Middle frontal gyrus (tissue), 1 donor: ENCODE measurements around the gene SYT17.

Experiments
- DNase-seq: peaks from one replicate; pipeline ENCODE4 v3.0.0-alpha.2; 2015; ENCODE audit warnings: low spot score; ENCODE audit errors: extremely low spot score

Gene SYT17

DNA sequence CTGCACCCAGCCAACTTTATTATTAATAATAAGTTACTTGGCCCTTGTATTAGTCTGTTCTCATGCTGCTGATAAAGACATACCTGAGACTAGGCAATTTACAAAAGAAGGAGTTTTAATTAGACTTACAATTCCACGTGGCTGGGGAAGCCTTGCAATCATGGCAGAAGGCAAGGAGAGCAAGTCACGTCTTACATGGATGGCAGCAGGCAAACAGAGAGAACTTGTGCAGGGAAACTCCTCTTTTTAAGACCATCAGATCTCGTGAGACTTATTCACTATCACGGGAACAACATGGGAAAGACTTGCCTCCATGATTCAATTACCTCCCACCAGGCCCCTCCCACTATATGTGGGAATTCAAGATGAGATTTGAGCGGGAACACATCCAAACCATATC is 47.7 kb downstream of the SYT17 start:
- DNase-seq, result no peak

DNA sequence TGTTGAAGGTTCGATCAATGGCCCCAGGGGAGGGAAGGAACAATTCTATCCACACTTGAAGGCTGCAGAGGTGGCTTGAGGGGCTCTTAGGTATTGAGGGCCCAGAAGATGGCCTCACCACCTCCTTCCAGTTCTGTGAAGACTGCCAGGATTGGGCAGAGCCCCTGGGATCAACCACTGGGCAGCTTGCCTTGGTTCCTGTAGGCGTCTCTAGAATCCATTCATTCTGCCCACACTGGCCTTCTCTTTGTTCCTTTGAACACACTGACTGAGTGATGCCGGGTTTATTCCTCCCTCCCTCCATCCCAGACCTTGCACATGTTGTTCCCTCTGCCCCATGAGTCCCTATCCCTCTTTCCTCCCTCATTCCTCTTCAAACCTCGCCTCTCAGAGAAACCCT is 50.5 kb downstream of the SYT17 start:
- DNase-seq, result no peak

DNA sequence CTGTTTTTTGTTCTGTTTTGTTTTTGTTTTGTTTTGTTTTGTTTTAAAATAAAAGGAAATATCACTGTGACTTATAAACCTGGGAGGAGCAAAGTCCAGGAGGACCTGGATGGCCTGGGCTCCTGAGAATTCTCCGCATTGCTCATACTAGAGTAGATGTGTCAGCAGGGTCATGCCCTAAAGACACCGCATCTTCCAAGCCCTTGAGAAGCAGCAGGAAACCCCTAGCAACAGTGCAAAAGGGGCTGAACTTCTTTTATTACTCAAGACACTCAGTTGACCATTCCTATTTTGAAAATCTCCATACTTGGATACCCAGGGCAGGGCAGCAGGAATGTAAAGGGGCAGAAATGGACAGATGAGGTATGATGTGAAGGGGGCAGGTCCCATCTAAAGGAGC is 51.8 kb downstream of the SYT17 start:
- no peak for DNase-seq

DNA sequence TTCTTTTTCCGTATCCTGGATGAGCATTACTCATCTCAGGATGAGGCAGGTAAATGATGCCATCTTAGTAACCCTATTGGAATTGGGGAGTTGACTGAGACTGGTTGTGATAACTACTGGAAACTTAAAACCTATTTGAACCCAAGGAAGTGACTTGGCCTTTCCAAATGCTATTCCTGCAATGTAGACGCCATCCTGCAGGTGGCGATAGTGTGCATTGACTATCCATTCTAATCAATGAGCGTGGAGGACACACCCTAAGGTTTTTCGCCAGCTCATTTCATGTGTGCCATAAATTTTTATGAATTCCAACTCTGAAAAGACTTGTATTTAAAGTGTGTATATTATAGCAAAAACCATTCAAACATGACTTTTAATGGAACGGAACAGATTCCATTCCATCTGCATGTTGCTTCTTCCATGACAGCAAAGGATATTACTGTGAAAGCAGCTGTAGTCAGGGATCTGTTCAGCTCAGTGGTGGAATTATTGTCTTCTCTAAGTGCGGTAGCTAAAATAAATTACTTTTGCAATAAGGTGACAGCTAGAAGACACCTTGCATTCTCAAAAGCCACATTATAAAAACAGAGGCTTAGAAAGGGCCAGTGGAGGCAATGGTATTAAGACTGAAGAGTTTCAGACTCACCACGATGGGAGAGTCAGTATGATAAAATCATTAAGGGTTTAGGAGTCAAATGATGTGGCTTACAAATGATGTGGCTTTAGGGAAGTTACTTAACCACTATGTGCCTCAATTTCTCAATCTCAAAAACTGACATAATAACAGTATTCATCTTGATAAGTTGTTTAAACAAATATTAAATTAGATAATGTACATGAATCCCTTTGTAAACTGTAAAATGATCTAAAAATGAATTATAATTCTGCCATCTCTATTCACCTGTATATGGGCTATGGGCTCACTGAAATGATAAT is 55.5 kb downstream of the SYT17 start:
- no peak for DNase-seq

DNA sequence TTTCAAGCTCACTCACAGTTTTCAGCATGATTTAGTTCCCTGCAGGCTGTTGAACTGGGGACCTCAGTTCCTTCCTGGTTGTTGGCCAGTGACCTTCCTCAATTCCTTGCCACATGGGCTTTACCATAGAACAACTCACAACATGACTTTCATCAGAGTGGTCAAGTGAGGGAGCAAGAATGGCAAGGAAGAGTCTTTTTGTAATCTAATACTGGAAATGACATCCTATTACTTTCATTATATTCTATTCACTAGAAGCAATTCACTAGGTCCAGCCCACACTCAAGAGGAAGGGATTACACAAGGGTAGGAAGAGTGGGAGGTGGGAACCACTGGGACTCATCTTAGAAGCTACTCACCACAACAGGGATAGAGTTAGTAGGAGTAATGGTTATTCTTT is 57.6 kb downstream of the SYT17 start:
- DNase-seq, result no peak

DNA sequence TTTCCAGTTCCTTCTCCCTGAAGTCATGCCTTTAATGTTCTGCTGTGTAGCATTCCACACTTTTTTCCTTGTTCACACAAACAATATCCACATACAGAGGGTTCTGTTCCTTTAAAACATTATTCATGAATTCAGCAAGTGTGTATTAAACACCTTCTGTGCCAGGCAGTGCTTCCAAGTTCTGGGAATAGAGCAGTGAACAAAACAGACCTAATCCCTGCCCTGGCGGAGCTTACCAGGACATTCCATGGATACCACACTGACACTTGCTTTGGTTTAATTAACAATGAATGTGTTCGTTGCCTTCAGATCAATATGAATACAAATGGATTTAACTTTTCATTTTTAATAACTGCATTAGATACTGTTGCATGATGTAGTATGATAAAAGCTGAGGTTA is 59.6 kb downstream of the SYT17 start:
- DNase-seq, result no peak

DNA sequence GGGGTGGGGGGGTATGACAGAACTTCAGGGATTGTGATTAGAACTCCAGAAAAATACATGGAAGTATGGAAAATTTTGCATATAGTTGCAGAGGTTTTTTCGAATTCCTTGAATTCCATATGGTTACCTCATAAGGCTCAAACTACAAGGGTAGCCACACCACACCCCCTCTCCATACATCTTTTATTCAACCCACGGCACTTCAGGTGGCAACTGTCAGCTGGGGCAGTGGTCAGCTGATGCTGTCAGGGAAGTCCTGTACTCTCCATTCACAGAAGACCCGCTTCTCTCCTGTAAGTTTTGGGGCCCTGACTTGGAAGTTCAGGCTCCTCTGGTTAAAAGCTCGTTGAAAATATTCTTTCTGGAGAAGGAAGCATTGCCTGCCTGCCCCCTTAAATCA is 60.0 kb downstream of the SYT17 start:
- no peak for DNase-seq

DNA sequence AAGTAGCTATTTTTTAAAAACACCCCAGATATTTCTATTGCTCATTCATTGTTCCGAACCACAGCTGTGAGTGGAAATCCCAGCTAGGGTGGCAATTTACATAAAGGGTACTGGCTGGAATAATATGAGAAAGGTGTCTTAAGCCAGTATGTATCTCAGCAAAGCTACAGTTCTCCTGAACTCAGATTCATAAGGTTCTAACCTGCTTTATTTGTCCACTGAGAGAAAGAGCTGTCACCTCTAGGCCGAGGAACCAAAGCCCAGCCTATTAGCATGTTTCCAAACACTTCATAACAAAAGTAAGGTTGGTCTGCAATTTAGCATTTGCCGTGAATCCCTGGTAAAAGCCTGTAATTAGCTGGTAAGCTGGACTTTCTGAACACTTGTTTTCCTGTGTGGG is 60.5 kb downstream of the SYT17 start:
- DNase-seq, result no peak

DNA sequence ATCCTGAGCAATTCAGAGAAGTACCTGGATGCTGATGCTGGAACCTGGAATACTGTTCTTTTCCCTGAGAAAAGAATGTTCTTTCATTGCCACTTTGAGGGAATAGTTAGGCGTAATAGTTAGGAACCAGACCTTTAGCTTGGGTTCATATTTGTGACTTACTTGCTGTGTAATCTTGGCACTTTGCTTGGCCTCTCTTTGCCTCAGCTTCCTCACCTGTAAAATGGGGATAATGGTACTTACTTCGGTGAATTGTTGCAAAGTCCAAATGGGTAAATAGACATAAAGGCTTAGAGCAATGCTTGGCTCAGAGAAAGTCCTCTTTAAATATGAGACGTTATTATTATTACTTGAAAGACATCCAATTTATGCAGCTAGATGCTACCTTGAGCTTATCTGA is 62.5 kb downstream of the SYT17 start:
- DNase-seq, result no peak

DNA sequence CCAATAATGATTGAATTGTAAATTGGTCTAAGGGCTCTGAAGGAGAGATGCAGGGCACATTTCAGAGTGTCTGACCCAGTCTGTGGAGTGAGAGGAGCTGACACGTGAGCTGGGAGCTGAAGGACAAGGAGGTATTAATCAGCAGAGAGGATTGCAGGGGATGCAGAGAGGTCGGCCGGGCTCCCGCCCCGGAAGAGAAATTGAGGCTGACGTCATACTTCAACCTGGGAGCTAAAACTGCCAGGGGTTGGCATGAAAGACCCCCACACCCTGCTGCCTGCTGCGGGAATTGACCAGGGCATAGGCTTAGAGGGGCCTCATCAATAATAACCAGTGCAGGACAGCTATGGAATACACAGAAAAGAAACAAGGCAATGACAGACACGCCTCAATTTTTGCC is 63.8 kb downstream of the SYT17 start:
- DNase-seq, result no peak

DNA sequence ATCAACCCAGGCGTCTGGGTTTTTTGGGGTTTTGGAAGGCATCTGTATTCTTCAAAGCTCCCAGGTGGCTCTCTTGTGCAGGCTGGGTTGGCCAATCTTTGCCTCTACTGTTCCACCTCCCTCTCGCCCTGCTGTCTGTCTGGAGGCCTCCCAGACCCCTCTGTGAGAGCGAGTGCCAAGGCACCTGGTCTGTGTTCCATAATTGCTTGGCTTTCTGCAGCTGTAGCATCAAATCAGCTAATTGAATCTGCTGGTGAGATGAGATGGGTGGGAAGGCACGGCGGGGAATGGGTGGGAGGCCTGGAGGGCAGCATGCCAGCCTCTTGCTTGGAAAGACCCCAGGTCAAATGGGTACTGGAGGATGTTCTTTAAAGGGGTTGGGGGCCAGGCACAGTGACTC is 64.9 kb downstream of the SYT17 start:
- DNase-seq, result no peak

DNA sequence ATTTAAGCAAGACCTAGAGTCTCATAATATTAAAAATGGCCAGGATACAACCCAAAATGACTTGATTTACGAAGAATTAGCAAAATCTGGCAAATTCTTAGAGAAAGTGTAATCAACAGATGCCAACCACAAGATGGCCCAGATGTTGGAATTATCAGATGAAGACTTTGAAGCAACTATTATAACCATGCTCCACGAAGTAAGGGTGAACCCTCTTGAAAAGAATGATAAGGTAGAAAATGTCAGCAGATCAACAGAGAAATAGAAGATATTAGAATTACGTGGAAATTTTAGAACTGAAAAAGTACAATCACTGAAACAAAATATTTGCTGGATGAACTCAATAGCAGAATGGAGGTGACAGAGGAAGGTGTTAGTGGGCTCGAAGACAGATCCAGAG is 67.4 kb downstream of the SYT17 start:
- no peak for DNase-seq

DNA sequence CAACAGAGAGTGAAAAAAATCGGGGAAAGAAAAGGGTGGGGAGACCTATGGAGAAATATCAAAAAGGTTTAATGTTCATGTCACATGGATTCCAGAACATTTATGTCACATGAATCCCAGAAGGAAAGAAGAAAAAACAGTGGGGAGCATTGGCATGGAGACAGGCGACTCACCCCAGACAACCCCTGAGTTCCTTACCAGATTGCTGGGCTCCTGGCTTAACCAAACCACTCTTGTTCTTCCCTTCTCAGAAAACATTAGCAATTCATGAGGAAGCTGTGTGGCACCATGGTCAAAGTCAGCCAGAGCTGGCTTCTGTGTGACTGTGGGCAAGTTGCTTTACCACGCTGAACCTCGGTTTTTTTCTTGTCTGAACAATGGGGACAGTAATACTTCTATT is 67.8 kb downstream of the SYT17 start:
- no peak for DNase-seq

DNA sequence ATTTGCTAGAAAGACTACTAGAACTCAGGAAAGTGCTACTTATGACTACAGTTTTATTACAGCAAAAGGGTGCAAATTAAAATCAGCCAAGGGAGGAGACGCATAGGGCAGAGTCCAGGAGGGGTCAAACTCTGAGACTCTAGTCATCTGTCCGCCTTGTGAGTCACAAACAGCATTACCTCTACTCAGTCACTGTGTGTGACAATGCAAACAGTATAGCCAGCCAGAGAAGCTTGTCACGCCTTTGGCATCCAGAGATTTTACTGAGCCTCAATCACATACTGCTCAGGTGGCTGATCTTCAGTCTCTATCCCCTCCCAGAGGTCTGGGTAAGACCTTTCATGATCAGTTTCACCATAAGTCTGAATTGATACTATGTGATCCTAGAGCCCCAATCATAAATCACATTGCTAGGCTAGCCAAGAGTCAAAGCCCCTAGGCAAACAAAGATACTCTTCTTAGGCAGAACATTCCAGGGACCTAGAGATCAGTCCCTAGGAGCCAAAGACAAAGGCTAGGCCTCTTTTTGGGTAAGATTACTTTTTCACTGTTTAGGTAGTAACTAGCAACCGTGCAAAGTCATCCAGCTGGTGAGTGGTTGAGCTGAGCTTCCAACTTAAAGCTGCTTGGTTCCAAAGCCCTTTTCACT is 68.6 kb downstream of the SYT17 start:
- no peak for DNase-seq

DNA sequence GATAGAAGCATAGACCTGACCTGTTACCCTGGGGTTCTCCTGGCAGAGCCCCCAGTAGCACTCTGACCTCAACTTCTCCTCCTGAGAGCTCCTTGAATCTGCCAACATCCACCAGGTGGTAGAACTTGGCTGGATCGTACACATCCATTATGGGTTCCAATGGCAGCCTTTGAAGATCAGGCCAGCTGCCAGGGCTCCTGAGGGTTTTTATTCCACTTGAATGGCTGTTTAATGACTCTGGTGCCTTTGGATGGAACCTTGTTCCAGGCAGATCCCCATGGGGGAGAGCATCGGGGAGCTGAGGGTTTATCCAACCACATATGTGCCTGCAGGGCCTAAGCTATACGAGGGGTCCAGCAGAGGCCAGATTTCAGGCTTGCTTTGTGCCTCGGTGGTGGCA is 70.4 kb downstream of the SYT17 start:
- DNase-seq, result no peak

DNA sequence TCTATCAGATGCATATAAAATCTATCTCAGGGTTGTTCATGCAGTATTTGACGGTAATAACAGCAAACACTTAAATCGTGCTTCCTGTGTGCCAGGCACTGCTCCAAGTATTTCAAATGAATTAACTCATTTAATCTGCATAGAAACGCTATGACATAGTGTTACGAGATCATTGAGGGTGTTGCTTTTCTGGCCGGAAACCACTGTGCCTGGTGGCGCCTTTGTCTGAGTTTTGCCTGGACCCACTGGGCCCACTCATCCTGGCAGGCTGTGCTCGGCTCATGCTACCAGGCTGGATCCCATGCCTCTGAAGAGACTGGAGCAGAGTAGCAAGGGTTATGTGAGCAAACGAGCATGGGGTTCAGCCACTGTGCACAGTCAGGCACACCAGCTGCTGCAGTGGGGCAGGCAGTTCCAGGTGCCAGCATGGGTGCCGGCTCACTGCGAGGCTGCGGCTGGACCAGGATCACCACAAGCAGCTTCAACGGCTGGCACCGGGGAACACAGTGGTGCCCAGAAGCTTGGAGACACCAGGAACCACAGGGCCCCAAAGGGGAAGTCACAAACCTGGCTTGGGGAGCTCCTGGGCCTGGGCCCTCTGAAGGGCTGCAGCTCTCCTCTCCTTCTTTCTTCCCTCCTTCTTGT is 71.6 kb downstream of the SYT17 start:
- DNase-seq, result no peak

DNA sequence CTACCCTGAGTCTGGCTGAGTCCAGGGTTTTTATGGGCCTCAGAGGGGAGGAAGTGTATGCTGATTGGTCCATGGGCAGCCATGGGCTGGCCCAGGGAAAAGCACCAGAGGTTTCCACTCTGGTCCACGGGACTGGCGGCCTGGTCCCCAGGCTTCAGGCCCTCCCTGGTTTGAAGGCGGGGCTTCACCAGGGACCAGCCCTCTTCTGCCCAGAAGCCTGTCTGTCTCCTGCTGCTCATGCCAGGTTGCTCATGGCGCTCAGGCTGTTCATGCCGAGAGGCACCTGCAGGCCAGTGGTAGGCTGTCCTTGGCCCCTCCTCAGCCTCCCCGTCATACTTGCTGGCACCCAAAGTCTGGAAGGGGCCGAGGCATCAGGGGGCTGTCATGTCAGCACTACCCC is 72.5 kb downstream of the SYT17 start:
- DNase-seq, result no peak

DNA sequence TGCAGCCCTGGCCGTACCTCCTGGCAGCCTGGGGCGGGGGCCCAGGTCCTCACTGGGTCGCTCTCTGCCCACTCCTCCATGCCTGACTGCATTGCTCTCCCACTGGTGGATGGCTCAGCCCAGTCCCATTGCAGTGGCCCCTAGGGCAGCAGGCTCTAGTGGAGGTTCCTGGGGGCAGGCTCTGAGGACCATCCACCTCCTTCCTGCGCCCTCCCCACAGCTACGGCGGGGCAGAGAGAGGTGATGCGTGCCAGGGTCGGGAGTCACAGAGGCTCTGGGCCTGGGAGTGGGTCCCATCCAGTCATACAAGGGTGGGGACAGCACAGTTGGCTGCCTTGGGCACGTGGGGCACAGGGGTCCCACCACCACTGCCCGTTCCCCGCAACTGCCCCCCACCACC is 73.5 kb downstream of the SYT17 start:
- no peak for DNase-seq

DNA sequence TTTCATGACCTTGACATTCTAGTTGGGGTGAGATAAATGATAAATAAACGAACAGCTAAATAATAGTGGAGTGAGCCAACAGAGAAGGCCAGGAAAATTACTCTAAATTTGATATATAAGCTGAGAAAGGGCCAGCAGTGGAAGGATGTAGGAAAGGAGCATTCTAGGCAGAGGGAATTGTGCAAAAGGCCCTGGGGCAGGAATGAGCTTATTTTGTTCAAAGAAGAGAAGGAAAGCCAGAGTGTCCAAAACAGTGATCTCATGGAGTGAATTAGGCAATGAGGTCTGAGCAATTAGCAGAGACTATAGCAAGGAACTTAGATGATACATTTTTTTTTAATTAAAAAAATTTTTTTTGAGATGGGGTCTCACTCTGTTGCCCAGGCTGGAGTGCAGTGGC is 74.1 kb downstream of the SYT17 start:
- no peak for DNase-seq

DNA sequence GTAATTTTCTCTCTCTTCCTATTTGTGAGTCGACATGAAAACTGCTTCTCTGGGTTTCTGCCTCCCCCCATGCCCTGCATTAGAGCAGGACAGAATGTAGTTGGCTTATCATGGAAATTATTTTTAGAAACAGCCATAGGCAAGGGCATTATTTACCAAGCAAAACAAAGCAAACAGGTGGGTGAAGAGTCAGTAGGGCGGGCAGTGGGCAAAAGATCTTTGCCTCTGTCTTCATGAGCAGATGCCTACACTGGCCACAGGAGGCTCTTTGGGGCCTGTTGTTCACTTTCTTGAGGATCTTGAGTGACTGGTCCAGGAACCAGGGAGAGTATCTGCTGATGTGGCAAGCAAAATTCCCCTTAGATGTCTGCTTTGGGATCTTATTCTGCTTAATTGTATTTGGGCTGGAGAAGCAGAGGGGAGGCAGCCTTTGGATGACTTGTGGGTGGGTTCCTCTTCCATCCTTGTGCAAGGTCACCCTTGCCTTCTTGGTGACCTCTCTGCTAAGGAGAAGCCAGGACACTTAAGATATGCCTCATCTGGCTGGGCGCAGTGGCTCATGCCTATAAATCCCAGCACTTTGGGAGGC is 75.0 kb downstream of the SYT17 start:
- DNase-seq, result no peak

DNA sequence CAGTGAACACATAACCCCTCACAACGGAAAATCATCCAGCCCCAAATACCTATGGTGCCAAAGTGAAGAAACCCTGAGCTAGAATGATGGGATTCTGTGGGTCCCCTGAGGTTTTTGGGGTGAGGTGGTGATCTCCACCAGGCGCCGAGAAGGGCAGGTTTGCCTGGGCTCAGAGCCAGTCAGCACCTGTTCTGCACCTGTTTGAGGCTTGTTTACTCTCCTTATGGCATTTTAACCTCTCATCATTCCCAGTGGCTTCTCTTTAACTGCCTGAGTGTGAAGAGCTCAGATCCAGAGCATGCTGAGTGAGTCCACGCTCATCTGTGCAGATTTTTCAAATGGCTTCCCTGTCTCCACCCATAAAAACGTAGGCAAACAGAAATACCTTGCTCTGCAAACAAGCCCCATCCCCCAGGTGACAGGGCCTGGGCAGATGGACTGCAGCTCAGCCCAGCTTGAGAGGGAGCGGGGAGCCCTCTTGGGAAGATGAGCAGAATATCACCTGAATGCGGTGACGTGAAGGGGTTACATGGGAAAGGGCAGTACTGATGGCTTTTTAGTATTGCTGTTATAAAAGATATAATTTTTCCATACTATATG is 77.4 kb downstream of the SYT17 start:
- DNase-seq, result no peak

DNA sequence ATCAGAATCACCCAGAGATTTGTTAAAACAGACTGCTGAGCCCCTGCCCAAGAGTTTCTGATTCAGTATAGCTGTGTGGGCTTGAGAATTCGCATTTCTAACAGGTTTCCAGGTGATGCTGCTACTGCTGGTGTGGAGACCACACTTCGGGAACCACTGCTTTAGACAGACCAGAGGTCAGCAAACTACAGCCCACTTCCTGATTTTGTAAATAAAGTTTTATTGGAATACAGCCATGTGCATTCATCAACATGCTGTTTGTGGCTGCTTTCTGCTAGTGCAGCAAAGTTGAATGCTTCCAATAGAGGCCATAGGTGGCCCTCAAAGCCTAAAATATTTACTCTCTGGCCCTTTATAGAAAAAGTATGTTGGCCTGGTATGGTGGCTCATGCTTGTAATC is 84.9 kb downstream of the SYT17 start:
- no peak for DNase-seq
